ENCODE data around the gene MYOT.
"Not testable (repeated sequence)": the region's sequence is repeated elsewhere in the genome, so short reads cannot be mapped to it uniquely, and the experiment has no call there.

The MYOT gene

GRCh38 chr5:137833463-137833862 is 34.2 kb upstream of the MYOT start:
- H3K27ac ChIP-seq (ENCODE audit: low read length): no peak overlapping the region
- H3K4me3 ChIP-seq (ENCODE audit: low read depth in 1 of 2, low read length in 2 of 2): no peak overlapping the region
- peaks cover 0 to 18% of the 10 kb centered on the region in 2 donors for H3K4me1 ChIP-seq (ENCODE audit: control insufficient read depth in 1 of 2, insufficient read depth in 2 of 2, low read length in 2 of 2)
- no peaks in the 10 kb centered on the region for H3K36me3 ChIP-seq (ENCODE audit: control insufficient read depth in 1 of 2, insufficient read depth in 2 of 2, low read length in 2 of 2)
- no peaks in the 10 kb centered on the region for H3K9me3 ChIP-seq (ENCODE audit: control insufficient read depth in 1 of 2, low read length in 2 of 2)
- H3K27me3 ChIP-seq (ENCODE audit: low read depth, low read length): no peaks in the 10 kb centered on the region

GRCh38 chr5:137834498-137835049 is 33.1 kb upstream of the MYOT start:
- Histone ChIP-seq H3K27ac (ENCODE audit: low read length) (no peak overlapping the region), H3K9me3 (ENCODE audit: control insufficient read depth in 1 of 2, low read length in 2 of 2) (no peaks in the 10 kb centered on the region), H3K27me3 (ENCODE audit: low read depth, low read length) (no peaks in the 10 kb centered on the region), H3K4me1 (ENCODE audit: control insufficient read depth in 1 of 2, insufficient read depth in 2 of 2, low read length in 2 of 2) (peaks cover 0 to 18% of the 10 kb centered on the region in 2 donors), H3K36me3 (ENCODE audit: control insufficient read depth in 1 of 2, insufficient read depth in 2 of 2, low read length in 2 of 2) (no peaks in the 10 kb centered on the region), H3K4me3 (ENCODE audit: low read depth in 1 of 2, low read length in 2 of 2) (no peak overlapping the region)

- Histone ChIP-seq H3K9me3 (ENCODE audit: control insufficient read depth in 1 of 2, low read length in 2 of 2) (no peaks in the 10 kb centered on the region), H3K4me3 (ENCODE audit: low read depth in 1 of 2, low read length in 2 of 2) (no peak overlapping the region), H3K36me3 (ENCODE audit: control insufficient read depth in 1 of 2, insufficient read depth in 2 of 2, low read length in 2 of 2) (no peaks in the 10 kb centered on the region), H3K27ac (ENCODE audit: low read length) (no peak overlapping the region), H3K4me1 (ENCODE audit: control insufficient read depth in 1 of 2, insufficient read depth in 2 of 2, low read length in 2 of 2) (peaks cover 0 to 18% of the 10 kb centered on the region in 2 donors), H3K27me3 (ENCODE audit: low read depth, low read length) (no peaks in the 10 kb centered on the region)
These were observed 31.4 kb upstream of the MYOT start for GRCh38 chr5:137836298-137836697.

GRCh38 chr5:137836997-137837396 is 30.7 kb upstream of the MYOT start:
- Histone ChIP-seq H3K27ac (ENCODE audit: low read length) (peak overlapping the region; percentile 48), H3K4me3 (ENCODE audit: low read depth in 1 of 2, low read length in 2 of 2) (no peak overlapping the region), H3K4me1 (ENCODE audit: control insufficient read depth in 1 of 2, insufficient read depth in 2 of 2, low read length in 2 of 2) (peaks cover 0 to 18% of the 10 kb centered on the region in 2 donors), H3K36me3 (ENCODE audit: control insufficient read depth in 1 of 2, insufficient read depth in 2 of 2, low read length in 2 of 2) (no peaks in the 10 kb centered on the region), H3K27me3 (ENCODE audit: low read depth, low read length) (no peaks in the 10 kb centered on the region), H3K9me3 (ENCODE audit: control insufficient read depth in 1 of 2, low read length in 2 of 2) (no peaks in the 10 kb centered on the region)

GRCh38 chr5:137837491-137838394 is 29.9 kb upstream of the MYOT start:
- no peaks in the 10 kb centered on the region for H3K27me3 ChIP-seq (ENCODE audit: low read depth, low read length)
- peaks cover 0 to 18% of the 10 kb centered on the region in 2 donors for H3K4me1 ChIP-seq (ENCODE audit: control insufficient read depth in 1 of 2, insufficient read depth in 2 of 2, low read length in 2 of 2)
- H3K9me3 ChIP-seq (ENCODE audit: control insufficient read depth in 1 of 2, low read length in 2 of 2): no peaks in the 10 kb centered on the region
- peak overlapping the region; percentile 48 for H3K27ac ChIP-seq (ENCODE audit: low read length)
- H3K4me3 ChIP-seq (ENCODE audit: low read depth in 1 of 2, low read length in 2 of 2): no peak overlapping the region
- no peaks in the 10 kb centered on the region for H3K36me3 ChIP-seq (ENCODE audit: control insufficient read depth in 1 of 2, insufficient read depth in 2 of 2, low read length in 2 of 2)

GRCh38 chr5:137838976-137839375 is 28.7 kb upstream of the MYOT start:
- Histone ChIP-seq H3K9me3 (ENCODE audit: control insufficient read depth in 1 of 2, low read length in 2 of 2) (no peaks in the 10 kb centered on the region), H3K36me3 (ENCODE audit: control insufficient read depth in 1 of 2, insufficient read depth in 2 of 2, low read length in 2 of 2) (no peaks in the 10 kb centered on the region), H3K27ac (ENCODE audit: low read length) (no peak overlapping the region), H3K4me3 (ENCODE audit: low read depth in 1 of 2, low read length in 2 of 2) (no peak overlapping the region), H3K27me3 (ENCODE audit: low read depth, low read length) (no peaks in the 10 kb centered on the region), H3K4me1 (ENCODE audit: control insufficient read depth in 1 of 2, insufficient read depth in 2 of 2, low read length in 2 of 2) (peaks cover 0 to 11% of the 10 kb centered on the region in 2 donors)

GRCh38 chr5:137842296-137842695 is 25.4 kb upstream of the MYOT start:
- Histone ChIP-seq H3K27ac (ENCODE audit: low read length) (no peak overlapping the region), H3K4me3 (ENCODE audit: low read depth in 1 of 2, low read length in 2 of 2) (no peak overlapping the region), H3K4me1 (ENCODE audit: control insufficient read depth in 1 of 2, insufficient read depth in 2 of 2, low read length in 2 of 2) (peaks cover 0 to 6% of the 10 kb centered on the region in 2 donors), H3K36me3 (ENCODE audit: control insufficient read depth in 1 of 2, insufficient read depth in 2 of 2, low read length in 2 of 2) (peaks cover 0 to 3% of the 10 kb centered on the region in 2 donors), H3K9me3 (ENCODE audit: control insufficient read depth in 1 of 2, low read length in 2 of 2) (no peaks in the 10 kb centered on the region), H3K27me3 (ENCODE audit: low read depth, low read length) (no peaks in the 10 kb centered on the region)

GRCh38 chr5:137843676-137844299 is 23.9 kb upstream of the MYOT start:
- no peak overlapping the region for H3K4me3 ChIP-seq (ENCODE audit: low read depth in 1 of 2, low read length in 2 of 2)

GRCh38 chr5:137845472-137845871 is 22.2 kb upstream of the MYOT start:
- no peak overlapping the region for H3K27ac ChIP-seq (ENCODE audit: low read length)

More at GRCh38 chr5:137843676-137844299, 23.9 kb upstream of the MYOT start:
- Histone ChIP-seq H3K9me3 (ENCODE audit: control insufficient read depth in 1 of 2, low read length in 2 of 2) (no peaks in the 10 kb centered on the region), H3K4me1 (ENCODE audit: control insufficient read depth in 1 of 2, insufficient read depth in 2 of 2, low read length in 2 of 2) (no peaks in the 10 kb centered on the region), H3K27me3 (ENCODE audit: low read depth, low read length) (no peaks in the 10 kb centered on the region), H3K36me3 (ENCODE audit: control insufficient read depth in 1 of 2, insufficient read depth in 2 of 2, low read length in 2 of 2) (peaks cover 0 to 3% of the 10 kb centered on the region in 2 donors), H3K27ac (ENCODE audit: low read length) (no peak overlapping the region)

GRCh38 chr5:137847687-137848086 is 20.0 kb upstream of the MYOT start:
- no peaks in the 10 kb centered on the region for H3K4me1 ChIP-seq (ENCODE audit: control insufficient read depth in 1 of 2, insufficient read depth in 2 of 2, low read length in 2 of 2)
- no peaks in the 10 kb centered on the region for H3K27me3 ChIP-seq (ENCODE audit: low read depth, low read length)
- no peak overlapping the region for H3K4me3 ChIP-seq (ENCODE audit: low read depth in 1 of 2, low read length in 2 of 2)
- H3K9me3 ChIP-seq (ENCODE audit: control insufficient read depth in 1 of 2, low read length in 2 of 2): no peaks in the 10 kb centered on the region
- H3K36me3 ChIP-seq (ENCODE audit: control insufficient read depth in 1 of 2, insufficient read depth in 2 of 2, low read length in 2 of 2): peaks cover 0 to 3% of the 10 kb centered on the region in 2 donors
- H3K27ac ChIP-seq (ENCODE audit: low read length): no peak overlapping the region

More at GRCh38 chr5:137845472-137845871, 22.2 kb upstream of the MYOT start:
- Histone ChIP-seq H3K4me1 (ENCODE audit: control insufficient read depth in 1 of 2, insufficient read depth in 2 of 2, low read length in 2 of 2) (no peaks in the 10 kb centered on the region), H3K4me3 (ENCODE audit: low read depth in 1 of 2, low read length in 2 of 2) (no peak overlapping the region), H3K36me3 (ENCODE audit: control insufficient read depth in 1 of 2, insufficient read depth in 2 of 2, low read length in 2 of 2) (peaks cover 0 to 3% of the 10 kb centered on the region in 2 donors), H3K9me3 (ENCODE audit: control insufficient read depth in 1 of 2, low read length in 2 of 2) (no peaks in the 10 kb centered on the region), H3K27me3 (ENCODE audit: low read depth, low read length) (no peaks in the 10 kb centered on the region)

- H3K27ac ChIP-seq (ENCODE audit: low read length); H3K36me3 ChIP-seq (ENCODE audit: control insufficient read depth in 1 of 2, insufficient read depth in 2 of 2, low read length in 2 of 2); H3K27me3 ChIP-seq (ENCODE audit: low read depth, low read length); H3K4me1 ChIP-seq (ENCODE audit: control insufficient read depth in 1 of 2, insufficient read depth in 2 of 2, low read length in 2 of 2); H3K9me3 ChIP-seq (ENCODE audit: control insufficient read depth in 1 of 2, low read length in 2 of 2); H3K4me3 ChIP-seq (ENCODE audit: low read depth in 1 of 2, low read length in 2 of 2): not testable (repeated sequence)
These were observed 14.5 kb upstream of the MYOT start for GRCh38 chr5:137853165-137853564.

Data from muscle layer of duodenum (tissue), 2 donors.